OCI-LY7 (cell line): ENCODE results near the gene HRAS.

Experiments
- EZH2phosphoT487 ChIP-seq: fragments of 200-600 bp; sonication (generic); IDR thresholded peaks from 2 replicates; pipeline ENCODE4 v1.6.1; 2018; ENCODE audit warnings: low read depth, borderline replicate concordance, mild to moderate bottlenecking, mixed run types, antibody characterized with exemption, low read length, moderate library complexity, mixed read lengths
- TF ChIP-seq, protein P1 (sequence below): fragments of 200-600 bp; sonication (generic); conservative IDR thresholded peaks from 2 replicates; pipeline ENCODE4 v1.5.1; 2014; ENCODE audit warnings: mild to moderate bottlenecking, antibody characterized with exemption, low read length, moderate library complexity, mixed read lengths

- TF ChIP-seq, protein P1, sequence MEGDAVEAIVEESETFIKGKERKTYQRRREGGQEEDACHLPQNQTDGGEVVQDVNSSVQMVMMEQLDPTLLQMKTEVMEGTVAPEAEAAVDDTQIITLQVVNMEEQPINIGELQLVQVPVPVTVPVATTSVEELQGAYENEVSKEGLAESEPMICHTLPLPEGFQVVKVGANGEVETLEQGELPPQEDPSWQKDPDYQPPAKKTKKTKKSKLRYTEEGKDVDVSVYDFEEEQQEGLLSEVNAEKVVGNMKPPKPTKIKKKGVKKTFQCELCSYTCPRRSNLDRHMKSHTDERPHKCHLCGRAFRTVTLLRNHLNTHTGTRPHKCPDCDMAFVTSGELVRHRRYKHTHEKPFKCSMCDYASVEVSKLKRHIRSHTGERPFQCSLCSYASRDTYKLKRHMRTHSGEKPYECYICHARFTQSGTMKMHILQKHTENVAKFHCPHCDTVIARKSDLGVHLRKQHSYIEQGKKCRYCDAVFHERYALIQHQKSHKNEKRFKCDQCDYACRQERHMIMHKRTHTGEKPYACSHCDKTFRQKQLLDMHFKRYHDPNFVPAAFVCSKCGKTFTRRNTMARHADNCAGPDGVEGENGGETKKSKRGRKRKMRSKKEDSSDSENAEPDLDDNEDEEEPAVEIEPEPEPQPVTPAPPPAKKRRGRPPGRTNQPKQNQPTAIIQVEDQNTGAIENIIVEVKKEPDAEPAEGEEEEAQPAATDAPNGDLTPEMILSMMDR, result no peak
- TF ChIP-seq EZH2phosphoT487, result no peak
These were observed 4.2 kb downstream of the HRAS start for GRCh38 chr11:530960-531831.
